HEK293 (cell line): ENCODE results near the gene INTS6.

Experiments used
- SP7 ChIP-seq: fragments of 450-650 bp; formaldehyde crosslinking; IDR thresholded peaks from 2 replicates; pipeline ENCODE4 v1.5.1; 2016; ENCODE audit warnings: missing biosample characterization, missing genetic modification characterization
- ZBTB7A ChIP-seq: fragments of 450-650 bp; formaldehyde crosslinking; IDR thresholded peaks from 2 replicates; pipeline ENCODE4 v1.5.1; 2016; ENCODE audit warnings: low read depth, missing biosample characterization, missing genetic modification characterization
- ZNF2 ChIP-seq: fragments of 450-650 bp; formaldehyde crosslinking; IDR thresholded peaks from 2 replicates; pipeline ENCODE4 v1.5.1; 2016; ENCODE audit warnings: missing biosample characterization, missing genetic modification characterization
- ZNF394 ChIP-seq: fragments of 450-650 bp; formaldehyde crosslinking; IDR thresholded peaks from 2 replicates; pipeline ENCODE4 v1.5.1; 2016; ENCODE audit warnings: missing biosample characterization, missing genetic modification characterization, mild to moderate bottlenecking, moderate library complexity, borderline replicate concordance
- ZNF501 ChIP-seq: fragments of 450-650 bp; formaldehyde crosslinking; IDR thresholded peaks from 2 replicates; pipeline ENCODE4 v1.5.1; 2016; ENCODE audit warnings: missing biosample characterization, missing genetic modification characterization
- ZNF510 ChIP-seq: fragments of 450-650 bp; formaldehyde crosslinking; IDR thresholded peaks from 2 replicates; pipeline ENCODE4 v1.5.1; 2018; ENCODE audit warnings: mild to moderate bottlenecking, missing genetic modification characterization, missing biosample characterization; ENCODE audit not compliant: insufficient replicate concordance
- ZNF600 ChIP-seq: fragments of 450-650 bp; formaldehyde crosslinking; IDR thresholded peaks from 2 replicates; pipeline ENCODE4 v1.5.1; 2016; ENCODE audit warnings: missing biosample characterization, missing genetic modification characterization
- ZNF791 ChIP-seq: fragments of 450-650 bp; formaldehyde crosslinking; IDR thresholded peaks from 2 replicates; pipeline ENCODE4 v1.5.1; 2016; ENCODE audit warnings: missing biosample characterization, missing genetic modification characterization
- ZSCAN5A ChIP-seq: fragments of 450-650 bp; formaldehyde crosslinking; IDR thresholded peaks from 2 replicates; pipeline ENCODE4 v1.5.1; 2016; ENCODE audit warnings: missing biosample characterization, missing genetic modification characterization
- TF ChIP-seq, protein P1 (sequence below): fragments of 450-650 bp; formaldehyde crosslinking; IDR thresholded peaks from 2 replicates; pipeline ENCODE4 v1.5.1; 2016; ENCODE audit warnings: missing biosample characterization, missing genetic modification characterization
- TF ChIP-seq, protein P2 (sequence below): fragments of 450-650 bp; formaldehyde crosslinking; IDR thresholded peaks from 2 replicates; pipeline ENCODE4 v1.5.1; 2016; ENCODE audit warnings: missing biosample characterization, missing genetic modification characterization

DNA sequence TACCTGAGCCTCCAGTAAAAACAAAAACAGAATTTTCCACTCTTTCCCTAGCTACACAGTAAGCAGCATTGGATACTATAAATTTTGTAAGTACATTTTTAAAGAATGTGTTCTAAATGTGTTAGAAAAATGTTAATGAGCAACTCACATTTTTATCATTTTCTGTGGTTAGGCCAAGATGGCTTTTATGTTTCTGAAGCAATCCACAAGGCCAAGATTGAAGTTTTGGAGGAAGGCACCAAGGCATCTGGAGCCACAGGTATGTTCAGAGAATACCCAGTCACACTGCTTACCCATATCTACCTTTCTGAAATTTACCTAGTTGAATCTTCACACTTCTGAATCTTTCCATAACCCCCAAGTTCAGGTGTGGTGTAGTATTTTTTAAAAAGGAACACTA is 91.7 kb downstream of the INTS6 start:
- TF ChIP-seq, protein P1, sequence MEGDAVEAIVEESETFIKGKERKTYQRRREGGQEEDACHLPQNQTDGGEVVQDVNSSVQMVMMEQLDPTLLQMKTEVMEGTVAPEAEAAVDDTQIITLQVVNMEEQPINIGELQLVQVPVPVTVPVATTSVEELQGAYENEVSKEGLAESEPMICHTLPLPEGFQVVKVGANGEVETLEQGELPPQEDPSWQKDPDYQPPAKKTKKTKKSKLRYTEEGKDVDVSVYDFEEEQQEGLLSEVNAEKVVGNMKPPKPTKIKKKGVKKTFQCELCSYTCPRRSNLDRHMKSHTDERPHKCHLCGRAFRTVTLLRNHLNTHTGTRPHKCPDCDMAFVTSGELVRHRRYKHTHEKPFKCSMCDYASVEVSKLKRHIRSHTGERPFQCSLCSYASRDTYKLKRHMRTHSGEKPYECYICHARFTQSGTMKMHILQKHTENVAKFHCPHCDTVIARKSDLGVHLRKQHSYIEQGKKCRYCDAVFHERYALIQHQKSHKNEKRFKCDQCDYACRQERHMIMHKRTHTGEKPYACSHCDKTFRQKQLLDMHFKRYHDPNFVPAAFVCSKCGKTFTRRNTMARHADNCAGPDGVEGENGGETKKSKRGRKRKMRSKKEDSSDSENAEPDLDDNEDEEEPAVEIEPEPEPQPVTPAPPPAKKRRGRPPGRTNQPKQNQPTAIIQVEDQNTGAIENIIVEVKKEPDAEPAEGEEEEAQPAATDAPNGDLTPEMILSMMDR (tag by site-specific recombination): no peak
- TF ChIP-seq ZNF791 (no peak), ZNF394 (no peak), ZNF600 (tag by site-specific recombination) (no peak), ZSCAN5A (tag by site-specific recombination) (no peak), ZNF2 (no peak), SP7 (tag by site-specific recombination) (no peak), ZNF510 (no peak), ZBTB7A (tag by site-specific recombination) (no peak), ZNF501 (tag by site-specific recombination) (no peak)
- TF ChIP-seq, protein P2, sequence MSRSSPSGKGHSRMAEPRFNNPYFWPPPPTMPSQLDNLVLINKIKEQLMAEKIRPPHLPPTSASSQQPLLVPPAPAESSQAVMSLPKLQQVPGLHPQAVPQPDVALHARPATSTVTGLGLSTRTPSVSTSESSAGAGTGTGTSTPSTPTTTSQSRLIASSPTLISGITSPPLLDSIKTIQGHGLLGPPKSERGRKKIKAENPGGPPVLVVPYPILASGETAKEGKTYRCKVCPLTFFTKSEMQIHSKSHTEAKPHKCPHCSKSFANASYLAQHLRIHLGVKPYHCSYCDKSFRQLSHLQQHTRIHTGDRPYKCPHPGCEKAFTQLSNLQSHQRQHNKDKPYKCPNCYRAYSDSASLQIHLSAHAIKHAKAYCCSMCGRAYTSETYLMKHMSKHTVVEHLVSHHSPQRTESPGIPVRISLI (tag by site-specific recombination): no peak
